ENCODE data around the gene GCH1. TPM values are rescaled to one million over a fixed set of nuclear protein-coding genes. Genes with fewer than 3 reads are reported as not detected.

GCH1 gene
- total and polyA plus RNA-seq, 7 experiments from 2014 or later: 21.4 to 64.1 (median 23.2) TPM

GRCh38 chr14:54935958-54936357, 33.3 kb upstream of the GCH1 start:
- no peaks in the 10 kb centered on the region for H3K36me3 ChIP-seq (ENCODE audit: control insufficient read depth in 2 of 3, insufficient read depth in 3 of 3, low read length in 3 of 3)
- no peak for DNase-seq
- peaks cover 0 to 6% (median 0%) of the 10 kb centered on the region in 5 donors for H3K27me3 Mint-ChIP-seq
- no peaks in the 10 kb centered on the region for H3K27me3 ChIP-seq (ENCODE audit: control insufficient read depth in 2 of 2, insufficient read depth in 2 of 2, low read length in 2 of 2)
- no peaks in the 10 kb centered on the region for H3K9me3 Mint-ChIP-seq
- peaks cover 0 to 4% (median 0%) of the 10 kb centered on the region in 7 donors for H3K4me1 Mint-ChIP-seq
- intact Hi-C loops (cut with micrococcal nuclease): no loop called here
- no peak overlapping the region for H3K4me3 ChIP-seq (ENCODE audit: low read length)
- CTCF ChIA-PET: interaction anchor here (0.8 kb wide), 1 partner anchor 161 kb away, joined by 3 read pairs; no protein-coding TSS in a partner anchor
- no peak overlapping the region for H3K27ac ChIP-seq (ENCODE audit: low read depth, low read length)
- H3K36me3 Mint-ChIP-seq: peaks cover 0 to 6% (median 0%) of the 10 kb centered on the region in 5 donors
- POLR2A ChIA-PET: no interaction called here
- no peaks in the 10 kb centered on the region for H3K4me1 ChIP-seq (ENCODE audit: control insufficient read depth in 2 of 2, insufficient read depth in 2 of 2, low read length in 2 of 2)
- no peaks in the 10 kb centered on the region for H3K9me3 ChIP-seq (ENCODE audit: control insufficient read depth in 2 of 3, low read length in 3 of 3)
- H3K4me3 Mint-ChIP-seq: no peak overlapping the region
- no peak overlapping the region for H3K27ac Mint-ChIP-seq
- ATAC-seq: no peak

- DNase-seq: no peak
- CTCF ChIA-PET: no interaction called here
Measured at GRCh38 chr14:54935100-54935499, 32.5 kb upstream of the GCH1 start.

GRCh38 chr14:54933006-54933405, 30.4 kb upstream of the GCH1 start:
- H3K4me3 Mint-ChIP-seq: no peak overlapping the region
- H3K27me3 Mint-ChIP-seq: peaks cover 0 to 6% (median 0%) of the 10 kb centered on the region in 5 donors
- H3K9me3 ChIP-seq (ENCODE audit: control insufficient read depth in 2 of 3, low read length in 3 of 3): no peaks in the 10 kb centered on the region
- DNase-seq (no peak), ATAC-seq (no peak)
- no peaks in the 10 kb centered on the region for H3K36me3 ChIP-seq (ENCODE audit: control insufficient read depth in 2 of 3, insufficient read depth in 3 of 3, low read length in 3 of 3)
- H3K36me3 Mint-ChIP-seq: peaks cover 0 to 2% (median 0%) of the 10 kb centered on the region in 5 donors
- H3K4me1 ChIP-seq (ENCODE audit: control insufficient read depth in 2 of 2, insufficient read depth in 2 of 2, low read length in 2 of 2): no peaks in the 10 kb centered on the region
- ChIA-PET CTCF (interaction anchor here (0.5 kb wide), 1 partner anchor 183 kb away, joined by 3 read pairs; no protein-coding TSS in a partner anchor), POLR2A (no interaction called here)
- intact Hi-C loops (cut with micrococcal nuclease): no loop called here
- no peak overlapping the region for H3K27ac Mint-ChIP-seq
- H3K4me3 ChIP-seq (ENCODE audit: low read length): no peak overlapping the region
- no peaks in the 10 kb centered on the region for H3K27me3 ChIP-seq (ENCODE audit: control insufficient read depth in 2 of 2, insufficient read depth in 2 of 2, low read length in 2 of 2)
- H3K9me3 Mint-ChIP-seq: no peaks in the 10 kb centered on the region
- H3K27ac ChIP-seq (ENCODE audit: low read depth, low read length): no peak overlapping the region
- H3K4me1 Mint-ChIP-seq: peaks cover 0 to 5% (median 0%) of the 10 kb centered on the region in 7 donors

More at GRCh38 chr14:54935100-54935499, 32.5 kb upstream of the GCH1 start:
- no peak for ATAC-seq
- peaks cover 0 to 6% (median 0%) of the 10 kb centered on the region in 5 donors for H3K27me3 Mint-ChIP-seq
- Histone ChIP-seq H3K4me1 (ENCODE audit: control insufficient read depth in 2 of 2, insufficient read depth in 2 of 2, low read length in 2 of 2) (no peaks in the 10 kb centered on the region), H3K27me3 (ENCODE audit: control insufficient read depth in 2 of 2, insufficient read depth in 2 of 2, low read length in 2 of 2) (no peaks in the 10 kb centered on the region), H3K4me3 (ENCODE audit: low read length) (no peak overlapping the region), H3K9me3 (ENCODE audit: control insufficient read depth in 2 of 3, low read length in 3 of 3) (no peaks in the 10 kb centered on the region), H3K36me3 (ENCODE audit: control insufficient read depth in 2 of 3, insufficient read depth in 3 of 3, low read length in 3 of 3) (no peaks in the 10 kb centered on the region), H3K27ac (ENCODE audit: low read depth, low read length) (no peak overlapping the region)
- POLR2A ChIA-PET: no interaction called here
- H3K4me1 Mint-ChIP-seq: peaks cover 0 to 5% (median 0%) of the 10 kb centered on the region in 7 donors
- H3K4me3 Mint-ChIP-seq: no peak overlapping the region
- peaks cover 0 to 2% (median 0%) of the 10 kb centered on the region in 5 donors for H3K36me3 Mint-ChIP-seq
- no peak overlapping the region for H3K27ac Mint-ChIP-seq
- no peaks in the 10 kb centered on the region for H3K9me3 Mint-ChIP-seq
- intact Hi-C loops (cut with micrococcal nuclease): no loop called here

GRCh38 chr14:54931598-54932340, 29.1 kb upstream of the GCH1 start:
- Histone ChIP-seq H3K9me3 (ENCODE audit: control insufficient read depth in 2 of 3, low read length in 3 of 3) (no peaks in the 10 kb centered on the region), H3K27me3 (ENCODE audit: control insufficient read depth in 2 of 2, insufficient read depth in 2 of 2, low read length in 2 of 2) (no peaks in the 10 kb centered on the region), H3K27ac (ENCODE audit: low read depth, low read length) (no peak overlapping the region), H3K36me3 (ENCODE audit: control insufficient read depth in 2 of 3, insufficient read depth in 3 of 3, low read length in 3 of 3) (no peaks in the 10 kb centered on the region), H3K4me1 (ENCODE audit: control insufficient read depth in 2 of 2, insufficient read depth in 2 of 2, low read length in 2 of 2) (no peaks in the 10 kb centered on the region), H3K4me3 (ENCODE audit: low read length) (no peak overlapping the region)
- H3K9me3 Mint-ChIP-seq: no peaks in the 10 kb centered on the region
- H3K36me3 Mint-ChIP-seq: peaks cover 0 to 2% (median 0%) of the 10 kb centered on the region in 5 donors
- H3K4me3 Mint-ChIP-seq: no peak overlapping the region
- H3K27me3 Mint-ChIP-seq: peaks cover 0 to 6% (median 5%) of the 10 kb centered on the region in 5 donors
- ChIA-PET POLR2A (interaction anchor here (1.1 kb wide), 1 partner anchor 27 kb away, joined by 3 read pairs; no protein-coding TSS in a partner anchor), CTCF (no interaction called here)
- intact Hi-C loops (cut with micrococcal nuclease): no loop called here
- DNase-seq (no peak), ATAC-seq (no peak)
- H3K4me1 Mint-ChIP-seq: peaks cover 0 to 5% (median 0%) of the 10 kb centered on the region in 7 donors
- H3K27ac Mint-ChIP-seq: no peak overlapping the region

GRCh38 chr14:54931101-54931500, 28.5 kb upstream of the GCH1 start:
- no peak for DNase-seq
- Mint-ChIP-seq H3K36me3 (peaks cover 0 to 2% (median 0%) of the 10 kb centered on the region in 5 donors), H3K27ac (no peak overlapping the region), H3K4me3 (no peak overlapping the region), H3K27me3 (peaks cover 0 to 7% (median 5%) of the 10 kb centered on the region in 5 donors), H3K9me3 (peaks cover 0 to under 1% (median 0%) of the 10 kb centered on the region in 11 donors), H3K4me1 (peaks cover 0 to 5% (median 0%) of the 10 kb centered on the region in 7 donors)
- ChIA-PET CTCF (no interaction called here), POLR2A (interaction anchor here (1.1 kb wide), 1 partner anchor 27 kb away, joined by 3 read pairs; no protein-coding TSS in a partner anchor)
- H3K9me3 ChIP-seq (ENCODE audit: control insufficient read depth in 2 of 3, low read length in 3 of 3): no peaks in the 10 kb centered on the region
- no peak for ATAC-seq
- H3K4me3 ChIP-seq (ENCODE audit: low read length): no peak overlapping the region
- no peaks in the 10 kb centered on the region for H3K36me3 ChIP-seq (ENCODE audit: control insufficient read depth in 2 of 3, insufficient read depth in 3 of 3, low read length in 3 of 3)
- H3K27ac ChIP-seq (ENCODE audit: low read depth, low read length): no peak overlapping the region
- intact Hi-C loops (cut with micrococcal nuclease): no loop called here
- no peaks in the 10 kb centered on the region for H3K27me3 ChIP-seq (ENCODE audit: control insufficient read depth in 2 of 2, insufficient read depth in 2 of 2, low read length in 2 of 2)
- H3K4me1 ChIP-seq (ENCODE audit: control insufficient read depth in 2 of 2, insufficient read depth in 2 of 2, low read length in 2 of 2): no peaks in the 10 kb centered on the region

- H3K9me3 Mint-ChIP-seq: peaks cover 0 to 3% (median 0%) of the 10 kb centered on the region in 11 donors
- CTCF ChIA-PET: no interaction called here
- H3K4me1 Mint-ChIP-seq: peaks cover 0 to 5% (median 0%) of the 10 kb centered on the region in 7 donors
Measured at GRCh38 chr14:54929556-54929955, 26.9 kb upstream of the GCH1 start.

More at GRCh38 chr14:54929556-54929955, 26.9 kb upstream of the GCH1 start:
- Mint-ChIP-seq H3K27ac (no peak overlapping the region), H3K36me3 (peaks cover 0 to 5% (median 0%) of the 10 kb centered on the region in 5 donors), H3K4me3 (no peak overlapping the region), H3K27me3 (peaks cover 0 to 10% (median 5%) of the 10 kb centered on the region in 5 donors)
- POLR2A ChIA-PET: no interaction called here
- intact Hi-C loops (cut with micrococcal nuclease): no loop called here
- H3K36me3 ChIP-seq (ENCODE audit: control insufficient read depth in 2 of 3, insufficient read depth in 3 of 3, low read length in 3 of 3): no peaks in the 10 kb centered on the region
- no peak overlapping the region for H3K4me3 ChIP-seq (ENCODE audit: low read length)
- no peak overlapping the region for H3K27ac ChIP-seq (ENCODE audit: low read depth, low read length)
- H3K9me3 ChIP-seq (ENCODE audit: control insufficient read depth in 2 of 3, low read length in 3 of 3): no peaks in the 10 kb centered on the region
- DNase-seq: no peak
- H3K27me3 ChIP-seq (ENCODE audit: control insufficient read depth in 2 of 2, insufficient read depth in 2 of 2, low read length in 2 of 2): no peaks in the 10 kb centered on the region
- H3K4me1 ChIP-seq (ENCODE audit: control insufficient read depth in 2 of 2, insufficient read depth in 2 of 2, low read length in 2 of 2): no peaks in the 10 kb centered on the region
- no peak for ATAC-seq
